Osteoblast (primary cell): Measurements from ENCODE around the gene CCL14. TPM values are rescaled to one million over a fixed set of nuclear protein-coding genes. Genes with fewer than 3 reads are reported as not detected.

Experiments
- DNase-seq: peaks from one replicate; pipeline ENCODE4 v3.0.0; 2011; ENCODE audit warnings: low spot score, mixed read lengths; ENCODE audit not compliant: insufficient read length; ENCODE audit errors: missing footprints
- H2AFZ ChIP-seq: 2 replicates; pipeline ENCODE4 v1.6.0; 2011; ENCODE audit warnings: mild to moderate bottlenecking, low read length
- H3K27ac ChIP-seq: 2 replicates; pipeline ENCODE4 v1.5.1; 2011; ENCODE audit warnings: mild to moderate bottlenecking, low read depth, low read length, moderate library complexity
- H3K27me3 ChIP-seq: 2 replicates; pipeline ENCODE4 v1.6.0; 2012; ENCODE audit warnings: mild to moderate bottlenecking, control low read depth, inconsistent platforms, low read length, moderate library complexity; ENCODE audit not compliant: insufficient read depth
- H3K36me3 ChIP-seq: 2 replicates; pipeline ENCODE4 v1.5.1; 2011; ENCODE audit warnings: mild to moderate bottlenecking, low read length, control low read depth, moderate library complexity; ENCODE audit not compliant: insufficient read depth
- H3K4me1 ChIP-seq: 2 replicates; pipeline ENCODE4 v1.5.1; 2011; ENCODE audit warnings: mild to moderate bottlenecking, low read length, control low read depth, moderate library complexity; ENCODE audit not compliant: insufficient read depth
- H3K4me2 ChIP-seq: 2 replicates; pipeline ENCODE4 v1.6.0; 2011; ENCODE audit warnings: mild to moderate bottlenecking, low read length; ENCODE audit not compliant: insufficient read depth
- H3K4me3 ChIP-seq: fragments of 200-600 bp; sonication (generic); 3 replicates; pipeline ENCODE4 v1.5.1; 2012; ENCODE audit warnings: mild to moderate bottlenecking, low read length, inconsistent platforms; ENCODE audit not compliant: insufficient read depth
- H3K79me2 ChIP-seq: 2 replicates; pipeline ENCODE4 v1.6.0; 2012; ENCODE audit warnings: mild to moderate bottlenecking, low read length, control low read depth, inconsistent platforms; ENCODE audit not compliant: insufficient read depth
- H3K9me3 ChIP-seq: 2 replicates; pipeline ENCODE4 v1.5.1; 2011; ENCODE audit warnings: low read depth, low read length, control low read depth
- H4K20me1 ChIP-seq: 2 replicates; pipeline ENCODE4 v1.6.0; 2012; ENCODE audit warnings: mild to moderate bottlenecking, low read length, control low read depth; ENCODE audit not compliant: insufficient read depth
- total RNA-seq: library from RNA; depleted of rRNA; stranded (reverse); fragments of >200 nt; gene quantifications from 2 replicates; pipeline ENCODE4 v1.2.3, GENCODE V29; 2012
- TF ChIP-seq, protein P1 (sequence below): IDR thresholded peaks from 2 replicates; pipeline ENCODE4 v1.5.1; 2011; ENCODE audit warnings: mild to moderate bottlenecking, low read depth, low read length, moderate library complexity; ENCODE audit errors: extremely low read depth

The CCL14 gene
- total RNA-seq, 1 donor: not detected

DNA sequence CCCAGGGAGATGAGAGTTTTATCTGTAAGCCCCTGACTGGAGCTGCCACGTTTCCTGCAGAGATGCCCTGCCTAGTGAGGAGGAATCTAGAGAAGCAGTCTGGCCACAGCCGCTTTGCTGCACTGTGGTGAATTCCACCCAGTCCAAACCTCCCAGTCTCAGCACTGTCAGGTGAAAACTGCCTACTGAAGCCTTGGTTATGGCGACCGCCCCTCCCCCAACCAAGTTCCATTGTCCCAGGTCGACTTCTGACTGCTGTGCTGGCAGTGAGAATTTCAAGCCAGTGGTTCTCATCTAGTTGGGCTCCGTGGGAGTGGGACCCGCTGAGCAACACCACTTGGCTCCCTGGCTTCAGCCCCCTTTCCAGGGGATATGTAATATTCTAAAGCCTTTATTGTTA lies 32.8 kb downstream of the CCL14 start:
- DNase-seq: no peak
- Histone ChIP-seq H3K27ac (no peak overlapping the region), H3K4me2 (no peak overlapping the region), H3K4me3 (no peak overlapping the region), H3K4me1 (no peaks in the 10 kb centered on the region), H3K36me3 (no peaks in the 10 kb centered on the region), H3K79me2 (no peaks in the 10 kb centered on the region), H4K20me1 (no peaks in the 10 kb centered on the region), H3K9me3 (no peaks in the 10 kb centered on the region), H3K27me3 (peaks cover 15% of the 10 kb centered on the region), H2AFZ (no peak overlapping the region)
- TF ChIP-seq, protein P1, sequence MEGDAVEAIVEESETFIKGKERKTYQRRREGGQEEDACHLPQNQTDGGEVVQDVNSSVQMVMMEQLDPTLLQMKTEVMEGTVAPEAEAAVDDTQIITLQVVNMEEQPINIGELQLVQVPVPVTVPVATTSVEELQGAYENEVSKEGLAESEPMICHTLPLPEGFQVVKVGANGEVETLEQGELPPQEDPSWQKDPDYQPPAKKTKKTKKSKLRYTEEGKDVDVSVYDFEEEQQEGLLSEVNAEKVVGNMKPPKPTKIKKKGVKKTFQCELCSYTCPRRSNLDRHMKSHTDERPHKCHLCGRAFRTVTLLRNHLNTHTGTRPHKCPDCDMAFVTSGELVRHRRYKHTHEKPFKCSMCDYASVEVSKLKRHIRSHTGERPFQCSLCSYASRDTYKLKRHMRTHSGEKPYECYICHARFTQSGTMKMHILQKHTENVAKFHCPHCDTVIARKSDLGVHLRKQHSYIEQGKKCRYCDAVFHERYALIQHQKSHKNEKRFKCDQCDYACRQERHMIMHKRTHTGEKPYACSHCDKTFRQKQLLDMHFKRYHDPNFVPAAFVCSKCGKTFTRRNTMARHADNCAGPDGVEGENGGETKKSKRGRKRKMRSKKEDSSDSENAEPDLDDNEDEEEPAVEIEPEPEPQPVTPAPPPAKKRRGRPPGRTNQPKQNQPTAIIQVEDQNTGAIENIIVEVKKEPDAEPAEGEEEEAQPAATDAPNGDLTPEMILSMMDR: no peak

DNA sequence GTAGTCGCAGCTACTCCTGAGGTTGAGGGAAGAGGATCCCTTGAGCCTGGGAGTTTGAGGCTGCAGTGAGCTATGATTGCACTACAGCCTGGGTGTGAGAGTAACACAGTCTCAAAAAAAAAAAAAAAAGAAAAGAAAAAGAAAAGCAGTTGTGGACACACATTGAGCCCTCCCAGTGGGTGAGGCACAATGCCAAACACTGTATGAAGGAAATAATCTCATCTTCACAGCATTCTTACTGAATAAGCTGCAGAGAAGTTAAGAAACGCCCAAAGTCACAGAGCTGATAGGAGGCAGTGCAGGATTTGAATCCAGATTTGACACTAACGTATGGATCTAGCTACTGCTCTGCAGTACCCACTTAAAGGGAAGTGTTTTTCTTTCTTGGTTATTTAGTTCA lies 37.1 kb downstream of the CCL14 start:
- H3K27me3 ChIP-seq: peaks cover 5% of the 10 kb centered on the region
- H3K27ac ChIP-seq: no peak overlapping the region
- no peaks in the 10 kb centered on the region for H4K20me1 ChIP-seq
- TF ChIP-seq, protein P1: no peak
- no peaks in the 10 kb centered on the region for H3K36me3 ChIP-seq
- no peak overlapping the region for H3K4me2 ChIP-seq
- no peaks in the 10 kb centered on the region for H3K79me2 ChIP-seq
- no peak overlapping the region for H2AFZ ChIP-seq
- peaks cover 2% of the 10 kb centered on the region for H3K4me1 ChIP-seq
- no peak overlapping the region for H3K4me3 ChIP-seq
- H3K9me3 ChIP-seq: no peaks in the 10 kb centered on the region
- DNase-seq: no peak

DNA sequence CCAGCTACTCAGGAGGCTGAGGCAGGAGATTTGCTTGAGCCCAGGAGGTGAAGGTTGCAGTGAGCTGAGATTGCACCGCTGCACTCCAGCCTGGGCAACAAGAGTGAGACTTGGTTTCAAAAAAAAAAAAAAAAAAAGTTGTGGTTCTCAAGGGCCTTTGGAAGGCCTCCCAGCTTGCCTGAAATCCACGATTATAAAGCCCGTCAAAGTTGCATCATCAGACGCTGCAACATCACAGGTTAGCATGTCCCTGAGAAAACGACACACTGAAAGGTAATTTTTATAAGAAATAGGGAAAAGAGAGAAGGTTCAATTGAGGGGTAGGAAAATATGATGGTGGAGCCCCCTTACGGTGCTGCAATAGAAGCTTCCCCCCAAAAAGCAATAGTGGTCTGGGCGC lies 38.4 kb downstream of the CCL14 start:
- H2AFZ ChIP-seq: no peak overlapping the region
- H3K27me3 ChIP-seq: peaks cover 9% of the 10 kb centered on the region
- H3K27ac ChIP-seq: no peak overlapping the region
- TF ChIP-seq, protein P1: no peak
- no peaks in the 10 kb centered on the region for H3K9me3 ChIP-seq
- no peak for DNase-seq
- no peaks in the 10 kb centered on the region for H3K79me2 ChIP-seq
- H3K36me3 ChIP-seq: no peaks in the 10 kb centered on the region
- H4K20me1 ChIP-seq: no peaks in the 10 kb centered on the region
- no peak overlapping the region for H3K4me2 ChIP-seq
- H3K4me1 ChIP-seq: peaks cover 2% of the 10 kb centered on the region
- no peak overlapping the region for H3K4me3 ChIP-seq

DNA sequence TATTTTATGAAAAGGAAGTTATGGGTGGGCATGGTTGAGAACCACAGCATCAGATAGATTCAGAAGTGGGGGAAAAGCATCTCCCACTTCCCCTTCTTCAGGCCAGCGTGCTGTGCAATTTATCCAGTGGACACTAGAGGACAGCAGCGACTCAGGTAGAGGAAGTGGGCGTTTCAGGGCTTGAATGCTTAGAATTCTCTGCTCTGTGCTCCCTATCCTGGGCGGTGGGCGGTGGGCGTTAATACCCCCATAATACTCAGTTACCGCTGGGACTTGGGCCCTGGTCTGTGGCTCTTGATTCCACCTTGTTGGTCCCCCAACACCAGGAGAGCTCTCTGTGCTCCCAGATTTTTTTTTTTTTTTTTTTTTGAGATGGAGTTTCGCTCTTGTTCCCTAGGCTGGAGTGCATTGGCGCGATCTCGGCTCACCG lies 39.4 kb downstream of the CCL14 start:
- peaks cover 8% of the 10 kb centered on the region for H3K27me3 ChIP-seq
- H3K4me1 ChIP-seq: peaks cover 2% of the 10 kb centered on the region
- no peak for DNase-seq
- H3K36me3 ChIP-seq: no peaks in the 10 kb centered on the region
- H3K4me3 ChIP-seq: peak overlapping the region; percentile 61
- H4K20me1 ChIP-seq: no peaks in the 10 kb centered on the region
- no peaks in the 10 kb centered on the region for H3K79me2 ChIP-seq
- no peaks in the 10 kb centered on the region for H3K9me3 ChIP-seq
- TF ChIP-seq, protein P1: peak; percentile 84
- no peak overlapping the region for H3K27ac ChIP-seq
- H3K4me2 ChIP-seq: peak overlapping the region; percentile 82
- peak overlapping the region; percentile 92 for H2AFZ ChIP-seq
